HepG2 (cell line): Measurements from ENCODE around the gene HOXB2. TPM values are rescaled to one million over a fixed set of nuclear protein-coding genes. Genes with fewer than 3 reads are reported as not detected.

ENCODE experiments used
- ATAC-seq: fragments of 200-7000 bp; cut with Tn5 transposase; 3 replicates; pipeline ENCODE4 v1.9.1; 2020; ENCODE audit warnings: mild to moderate bottlenecking, moderate library complexity
- BruUV-seq: library from RNA; stranded (reverse); fragments of 400-500 nt; replicated peaks from 2 replicates; lab custom pipeline; 2021; lab: Mats Ljungman, UMichigan
- CTCF ChIA-PET: fragments of 300-600 bp; formaldehyde crosslinking; extraction: SDS; loops from one replicate; lab custom pipeline; 2021; ENCODE audit warnings: low total read pairs, inconsistent platforms, low intra/inter-chr PET ratio; lab: Yijun Ruan, JAX
- POLR2A ChIA-PET: fragments of 350-600 bp; sonication (Branson Sonifier 250); formaldehyde crosslinking; loops from one replicate; lab custom pipeline; 2020; ENCODE audit warnings: antibody characterized with exemption, inconsistent platforms; lab: Yijun Ruan, JAX
- DNase-seq: peaks from one replicate; pipeline ENCODE4 v3.0.0-alpha.2; 2015; ENCODE audit warnings: low spot score
- FAIRE-seq: peaks from 3 replicates; lab custom pipeline; 2011; peaks lifted over from hg19 to GRCh38; lab: Jason Lieb, UNC
- H2AFZ ChIP-seq: one replicate; pipeline ENCODE4 v1.6.1; 2011; ENCODE audit warnings: low read length, inconsistent platforms
- H3K27ac ChIP-seq: fragments of 300-600 bp; 3 replicates; pipeline ENCODE4 v1.8.0; 2011; ENCODE audit warnings: mixed run types, mild to moderate bottlenecking, mixed read lengths, low read length, inconsistent platforms; ENCODE audit not compliant: insufficient read depth; ENCODE audit errors: extremely low read length
- H3K27me3 ChIP-seq, 2 experiments: fragments of 200-600 bp in 1 of 2; 2 replicates in 1 of 2; 3 replicates in 1 of 2; pipeline versions ENCODE4 v1.6.0 to v1.8.0; 2011; ENCODE audit warnings: low read length in 2 of 2, mild to moderate bottlenecking in 2 of 2, moderate library complexity in 2 of 2, inconsistent platforms in 1 of 2; ENCODE audit not compliant: insufficient read depth in 2 of 2, control insufficient read depth in 1 of 2
- H3K36me3 ChIP-seq, 2 experiments: fragments of 200-600 bp in 1 of 2; replicated peaks in 1 of 2; 2 replicates in 1 of 2; 3 replicates in 1 of 2; pipeline versions ENCODE4 v1.5.1 to v1.8.0; 2011; ENCODE audit warnings: low read length in 2 of 2, inconsistent platforms in 1 of 2; ENCODE audit not compliant: insufficient read depth in 2 of 2, control insufficient read depth in 1 of 2
- H3K4me1 ChIP-seq: 2 replicates; pipeline ENCODE4 v1.5.1; 2012; ENCODE audit warnings: low read length, inconsistent platforms; ENCODE audit not compliant: insufficient read depth
- H3K4me2 ChIP-seq: 2 replicates; pipeline ENCODE4 v1.6.0; 2011; ENCODE audit warnings: low read depth, low read length, inconsistent platforms
- H3K4me3 ChIP-seq, 3 experiments: fragments of 200-600 bp in 1 of 3; sonication (generic), shearing (Covaris generic) in 1 of 3; replicated peaks in 1 of 3; 2 replicates each; pipeline ENCODE4 v1.5.1; 2011 to 2016; ENCODE audit warnings: low read length in 3 of 3, inconsistent platforms in 2 of 3, low read depth in 2 of 3, mild to moderate bottlenecking in 2 of 3, control low read depth in 1 of 3, mixed read lengths in 1 of 3; ENCODE audit not compliant: insufficient read depth in 1 of 3
- H3K79me2 ChIP-seq: one replicate; pipeline ENCODE4 v1.6.1; 2011; ENCODE audit warnings: low read length, inconsistent platforms; ENCODE audit not compliant: insufficient read depth
- H3K9ac ChIP-seq: 2 replicates; pipeline ENCODE4 v1.6.0; 2011; ENCODE audit warnings: mild to moderate bottlenecking, low read depth, low read length, inconsistent platforms; ENCODE audit not compliant: insufficient read depth
- H3K9me3 ChIP-seq: 2 replicates; pipeline ENCODE4 v1.5.1; 2012; ENCODE audit warnings: mild to moderate bottlenecking, low read length
- H4K20me1 ChIP-seq: 2 replicates; pipeline ENCODE4 v1.6.0; 2011; ENCODE audit warnings: inconsistent platforms, mild to moderate bottlenecking, low read length, moderate library complexity; ENCODE audit not compliant: insufficient read depth
- BORCS8-MEF2B ChIP-seq: sonication (generic); formaldehyde crosslinking; IDR thresholded peaks from 2 replicates; pipeline ENCODE4 v1.8.0; 2022; ENCODE audit warnings: mild to moderate bottlenecking, missing genetic modification reagents
- ETV6 ChIP-seq: sonication (generic); formaldehyde crosslinking; conservative IDR thresholded peaks from 2 replicates; pipeline ENCODE4 v1.4.0; 2020; ENCODE audit warnings: missing genetic modification reagents
- GFI1 ChIP-seq: sonication (generic); formaldehyde crosslinking; IDR thresholded peaks from 2 replicates; pipeline ENCODE4 v1.5.0; 2020; ENCODE audit warnings: missing genetic modification reagents, mild to moderate bottlenecking, borderline replicate concordance
- JUNB ChIP-seq: sonication (generic); formaldehyde crosslinking; IDR thresholded peaks from 2 replicates; pipeline ENCODE4 v1.8.0; 2022; ENCODE audit warnings: missing genetic modification reagents, mild to moderate bottlenecking, borderline replicate concordance
- KLF11 ChIP-seq: IDR thresholded peaks from 2 replicates; pipeline ENCODE4 v1.6.1; 2016; ENCODE audit warnings: missing compliant biosample characterization
- KLF13 ChIP-seq: sonication (generic); formaldehyde crosslinking; IDR thresholded peaks from 2 replicates; pipeline ENCODE4 v1.4.0; 2020; ENCODE audit warnings: mild to moderate bottlenecking, missing genetic modification reagents
- SMAD1 ChIP-seq: sonication (generic); formaldehyde crosslinking; IDR thresholded peaks from 2 replicates; pipeline ENCODE4 v1.4.0; 2020; ENCODE audit warnings: missing genetic modification reagents, low read depth, mild to moderate bottlenecking, borderline replicate concordance
- ZNF501 ChIP-seq: sonication (generic); formaldehyde crosslinking; IDR thresholded peaks from 2 replicates; pipeline ENCODE4 v1.5.1; 2020; ENCODE audit warnings: mild to moderate bottlenecking, moderate library complexity, missing genetic modification reagents
- ZNF782 ChIP-seq: sonication (generic); formaldehyde crosslinking; IDR thresholded peaks from 2 replicates; pipeline ENCODE4 v1.4.0; 2020; ENCODE audit warnings: missing genetic modification reagents, mild to moderate bottlenecking, borderline replicate concordance
- ZSCAN21 ChIP-seq: sonication (generic); formaldehyde crosslinking; IDR thresholded peaks from 2 replicates; pipeline ENCODE4 v1.8.0; 2022; ENCODE audit warnings: mild to moderate bottlenecking, missing genetic modification reagents, moderate library complexity, borderline replicate concordance
- WGBS: methylation state at CpG from one replicate; pipeline ENCODE4 v1.1.6; 2017; ENCODE audit warnings: low lambda C conversion rate; 5-methylcytosine and 5-hydroxymethylcytosine counted together
- in situ Hi-C: cut with HindIII; loops from 2 replicates; pipeline ENCODE4 v1.10.0; 2017; ENCODE audit warnings: low pct_unique_long_range_greater_than_20kb; ENCODE audit not compliant: extremely low pct_ligation_motif_present
- intact Hi-C: fragments of 100-400 bp; cut with micrococcal nuclease; formaldehyde crosslinking; loops from one replicate; pipeline ENCODE4 v1.10.0; 2022; ENCODE audit not compliant: unreplicated experiment
- polyA plus RNA-seq, 8 experiments: library from polyadenylated mRNA; depleted of rRNA in 3 of 8; stranded (reverse) in 7 of 8; unstranded in 1 of 8; fragments of >200 nt; fragmentation: Illumina TruSeq in 4 of 8; extraction: Trizol in 4 of 8; gene quantifications; 2 replicates each; pipeline versions ENCODE4 v1.2.1 to v1.2.3, GENCODE V29; 2011 to 2016; ENCODE audit warnings: low read depth in 4 of 8, missing spikeins in 1 of 8, mixed read lengths in 1 of 8; ENCODE audit not compliant: insufficient read depth in 1 of 8
- total RNA-seq, 5 experiments: library from RNA; depleted of rRNA; stranded (reverse); fragments of >200 nt; fragmentation: Illumina TruSeq; extraction: Trizol; gene quantifications; 2 replicates each; pipeline ENCODE4 v1.2.3, GENCODE V29; 2016; ENCODE audit warnings: low read depth in 1 of 5
- TF ChIP-seq, protein P1 (sequence below): sonication (generic); formaldehyde crosslinking; IDR thresholded peaks from 2 replicates; pipeline ENCODE4 v1.8.0; 2022; ENCODE audit warnings: mild to moderate bottlenecking, missing genetic modification reagents, borderline replicate concordance
- TF ChIP-seq, protein P2 (sequence below): sonication (generic); formaldehyde crosslinking; IDR thresholded peaks from 2 replicates; pipeline ENCODE4 v1.5.0; 2020; ENCODE audit warnings: missing genetic modification reagents
- TF ChIP-seq, protein P3 (sequence below): sonication (generic); formaldehyde crosslinking; IDR thresholded peaks from 2 replicates; pipeline ENCODE4 v1.4.0; 2020; ENCODE audit warnings: mild to moderate bottlenecking, missing genetic modification reagents, borderline replicate concordance
- TF ChIP-seq, protein P4 (sequence below): IDR thresholded peaks from 2 replicates; pipeline ENCODE4 v1.6.1; 2018; ENCODE audit warnings: missing genetic modification reagents, mild to moderate bottlenecking, missing compliant biosample characterization

The HOXB2 gene
- total and polyA plus RNA-seq, 2 of the 13 experiments (the other 11 are each of a cell fraction or from before 2014, with no cell fraction given) = not detected

DNA sequence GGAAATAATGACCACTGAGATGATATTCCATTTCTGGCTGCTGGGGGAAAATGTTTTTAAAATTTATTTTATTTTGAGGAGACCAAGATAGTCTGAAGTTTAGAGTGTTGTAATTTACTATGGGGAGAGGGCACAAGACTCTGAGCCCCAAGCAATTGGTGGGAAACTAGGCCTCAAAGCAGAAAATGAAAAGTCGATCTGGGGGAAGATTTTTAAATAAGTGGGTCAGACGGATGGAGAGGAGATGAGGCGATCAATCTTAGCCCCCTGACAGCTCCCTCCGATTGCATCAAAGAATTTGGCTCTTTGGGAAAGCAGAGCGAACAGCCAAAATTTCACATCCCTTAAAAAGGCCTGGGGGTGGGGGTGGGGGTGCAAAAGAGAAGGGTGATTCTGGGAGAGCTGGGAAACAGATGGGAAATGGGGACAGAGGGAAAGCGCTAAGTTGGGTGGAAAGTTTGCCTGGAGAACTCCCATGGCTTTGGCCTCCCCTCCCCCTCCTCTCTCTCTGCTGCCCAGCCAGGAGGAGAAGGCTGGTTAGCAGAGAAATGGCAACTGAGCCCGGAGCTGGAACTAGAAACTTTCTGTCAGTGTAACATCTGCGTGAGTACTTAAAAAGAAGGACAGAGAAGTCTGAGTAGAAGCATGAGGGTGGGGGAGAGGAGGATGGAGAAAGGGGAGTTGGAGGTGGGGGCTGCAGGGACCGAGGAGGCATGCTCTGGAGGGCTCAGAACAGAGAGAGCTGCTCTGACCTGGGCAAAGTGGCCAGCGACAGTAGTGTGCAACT, 1.4 kb upstream of the HOXB2 start (continued):
- TF ChIP-seq, protein P1, sequence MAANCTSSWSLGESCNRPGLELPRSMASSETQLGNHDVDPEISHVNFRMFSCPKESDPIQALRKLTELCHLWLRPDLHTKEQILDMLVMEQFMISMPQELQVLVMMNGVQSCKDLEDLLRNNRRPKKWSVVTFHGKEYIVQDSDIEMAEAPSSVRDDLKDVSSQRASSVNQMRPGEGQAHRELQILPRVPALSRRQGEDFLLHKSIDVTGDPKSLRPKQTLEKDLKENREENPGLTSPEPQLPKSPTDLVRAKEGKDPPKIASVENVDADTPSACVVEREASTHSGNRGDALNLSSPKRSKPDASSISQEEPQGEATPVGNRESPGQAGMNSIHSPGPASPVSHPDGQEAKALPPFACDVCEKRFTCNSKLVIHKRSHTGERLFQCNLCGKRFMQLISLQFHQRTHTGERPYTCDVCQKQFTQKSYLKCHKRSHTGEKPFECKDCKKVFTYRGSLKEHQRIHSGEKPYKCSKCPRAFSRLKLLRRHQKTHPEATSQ (CRISPR knock-in tag) = no peak
- TF ChIP-seq ZSCAN21 (CRISPR knock-in tag) = no peak

DNA sequence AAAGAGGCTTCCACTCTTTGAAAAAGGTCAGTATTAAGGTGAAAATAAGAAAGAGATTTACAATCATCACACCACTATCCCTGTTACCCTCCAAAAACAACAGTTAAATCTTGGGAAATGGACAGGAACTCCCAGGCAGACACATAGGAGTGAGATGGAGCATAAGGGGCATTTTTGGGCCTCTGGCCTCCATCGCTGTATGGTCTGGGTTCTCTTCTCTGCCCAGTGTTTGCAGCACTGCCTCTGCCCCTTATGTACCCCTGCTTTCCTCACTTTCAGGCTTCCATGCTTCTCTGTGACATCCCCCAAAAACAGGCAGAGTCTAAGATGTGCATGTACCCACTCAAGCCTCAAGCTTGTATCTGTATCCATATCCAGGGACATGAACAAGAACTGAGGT, 630 bp upstream of the HOXB2 start:
- H3K4me2 ChIP-seq = no peak overlapping the region
- no peaks in the 10 kb centered on the region for H3K79me2 ChIP-seq
- H3K9ac ChIP-seq = no peak overlapping the region
- ATAC-seq (no peak), FAIRE-seq (no peak), DNase-seq (no peak)
- H2AFZ ChIP-seq = no peak overlapping the region
- no peak overlapping the region for H3K27ac ChIP-seq
- CTCF ChIA-PET = no interaction called here
- peaks cover 11 to 96% of the 10 kb centered on the region in 2 experiments for H3K27me3 ChIP-seq
- H4K20me1 ChIP-seq = no peaks in the 10 kb centered on the region; the same call in 1 of the 2 replicates
- no peaks in the 10 kb centered on the region for H3K4me1 ChIP-seq
- no peak overlapping the region for H3K4me3 ChIP-seq
- POLR2A ChIA-PET = no interaction called here
- BruUV-seq = no TSS peak
- in situ Hi-C loops = no loop called here
- no peaks in the 10 kb centered on the region for H3K36me3 ChIP-seq
- intact Hi-C loops = no loop called here
- 0% methylated on average over 1 of the region's 1 CpG for WGBS
- H3K9me3 ChIP-seq = no peaks in the 10 kb centered on the region
- TF ChIP-seq BORCS8-MEF2B (no peak), ZNF782 (CRISPR knock-in tag) (no peak), SMAD1 (CRISPR knock-in tag) (no peak), KLF13 (CRISPR knock-in tag) (no peak), ETV6 (CRISPR knock-in tag) (no peak), GFI1 (CRISPR knock-in tag) (no peak), JUNB (no peak), ZNF501 (CRISPR knock-in tag) (no peak), KLF11 (CRISPR knock-in tag) (no peak)
- TF ChIP-seq, protein P2, sequence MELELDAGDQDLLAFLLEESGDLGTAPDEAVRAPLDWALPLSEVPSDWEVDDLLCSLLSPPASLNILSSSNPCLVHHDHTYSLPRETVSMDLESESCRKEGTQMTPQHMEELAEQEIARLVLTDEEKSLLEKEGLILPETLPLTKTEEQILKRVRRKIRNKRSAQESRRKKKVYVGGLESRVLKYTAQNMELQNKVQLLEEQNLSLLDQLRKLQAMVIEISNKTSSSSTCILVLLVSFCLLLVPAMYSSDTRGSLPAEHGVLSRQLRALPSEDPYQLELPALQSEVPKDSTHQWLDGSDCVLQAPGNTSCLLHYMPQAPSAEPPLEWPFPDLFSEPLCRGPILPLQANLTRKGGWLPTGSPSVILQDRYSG (CRISPR knock-in tag) = no peak
- TF ChIP-seq, protein P3, sequence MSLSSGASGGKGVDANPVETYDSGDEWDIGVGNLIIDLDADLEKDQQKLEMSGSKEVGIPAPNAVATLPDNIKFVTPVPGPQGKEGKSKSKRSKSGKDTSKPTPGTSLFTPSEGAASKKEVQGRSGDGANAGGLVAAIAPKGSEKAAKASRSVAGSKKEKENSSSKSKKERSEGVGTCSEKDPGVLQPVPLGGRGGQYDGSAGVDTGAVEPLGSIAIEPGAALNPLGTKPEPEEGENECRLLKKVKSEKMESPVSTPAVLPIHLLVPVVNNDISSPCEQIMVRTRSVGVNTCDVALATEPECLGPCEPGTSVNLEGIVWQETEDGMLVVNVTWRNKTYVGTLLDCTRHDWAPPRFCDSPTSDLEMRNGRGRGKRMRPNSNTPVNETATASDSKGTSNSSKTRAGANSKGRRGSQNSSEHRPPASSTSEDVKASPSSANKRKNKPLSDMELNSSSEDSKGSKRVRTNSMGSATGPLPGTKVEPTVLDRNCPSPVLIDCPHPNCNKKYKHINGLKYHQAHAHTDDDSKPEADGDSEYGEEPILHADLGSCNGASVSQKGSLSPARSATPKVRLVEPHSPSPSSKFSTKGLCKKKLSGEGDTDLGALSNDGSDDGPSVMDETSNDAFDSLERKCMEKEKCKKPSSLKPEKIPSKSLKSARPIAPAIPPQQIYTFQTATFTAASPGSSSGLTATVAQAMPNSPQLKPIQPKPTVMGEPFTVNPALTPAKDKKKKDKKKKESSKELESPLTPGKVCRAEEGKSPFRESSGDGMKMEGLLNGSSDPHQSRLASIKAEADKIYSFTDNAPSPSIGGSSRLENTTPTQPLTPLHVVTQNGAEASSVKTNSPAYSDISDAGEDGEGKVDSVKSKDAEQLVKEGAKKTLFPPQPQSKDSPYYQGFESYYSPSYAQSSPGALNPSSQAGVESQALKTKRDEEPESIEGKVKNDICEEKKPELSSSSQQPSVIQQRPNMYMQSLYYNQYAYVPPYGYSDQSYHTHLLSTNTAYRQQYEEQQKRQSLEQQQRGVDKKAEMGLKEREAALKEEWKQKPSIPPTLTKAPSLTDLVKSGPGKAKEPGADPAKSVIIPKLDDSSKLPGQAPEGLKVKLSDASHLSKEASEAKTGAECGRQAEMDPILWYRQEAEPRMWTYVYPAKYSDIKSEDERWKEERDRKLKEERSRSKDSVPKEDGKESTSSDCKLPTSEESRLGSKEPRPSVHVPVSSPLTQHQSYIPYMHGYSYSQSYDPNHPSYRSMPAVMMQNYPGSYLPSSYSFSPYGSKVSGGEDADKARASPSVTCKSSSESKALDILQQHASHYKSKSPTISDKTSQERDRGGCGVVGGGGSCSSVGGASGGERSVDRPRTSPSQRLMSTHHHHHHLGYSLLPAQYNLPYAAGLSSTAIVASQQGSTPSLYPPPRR = no peak
- TF ChIP-seq, protein P4, sequence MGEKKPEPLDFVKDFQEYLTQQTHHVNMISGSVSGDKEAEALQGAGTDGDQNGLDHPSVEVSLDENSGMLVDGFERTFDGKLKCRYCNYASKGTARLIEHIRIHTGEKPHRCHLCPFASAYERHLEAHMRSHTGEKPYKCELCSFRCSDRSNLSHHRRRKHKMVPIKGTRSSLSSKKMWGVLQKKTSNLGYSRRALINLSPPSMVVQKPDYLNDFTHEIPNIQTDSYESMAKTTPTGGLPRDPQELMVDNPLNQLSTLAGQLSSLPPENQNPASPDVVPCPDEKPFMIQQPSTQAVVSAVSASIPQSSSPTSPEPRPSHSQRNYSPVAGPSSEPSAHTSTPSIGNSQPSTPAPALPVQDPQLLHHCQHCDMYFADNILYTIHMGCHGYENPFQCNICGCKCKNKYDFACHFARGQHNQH (CRISPR knock-in tag) = no peak
